MG63 (cell line): Measurements from ENCODE around the gene CHD9. TPM values are rescaled to one million over a fixed set of nuclear protein-coding genes. Genes with fewer than 3 reads are reported as not detected.
"Not testable (repeated sequence)": the region's sequence is repeated elsewhere in the genome, so short reads cannot be mapped to it uniquely, and the experiment has no call there.

ENCODE experiments used
- DNase-seq: peaks from one replicate; pipeline ENCODE4 v3.0.0-alpha.2; 2020
- H3K27me3 ChIP-seq: fragments of 250-450 bp; sonication (Bioruptor Pico); 2 replicates; pipeline ENCODE4 v1.5.1; 2020; ENCODE audit warnings: mild to moderate bottlenecking, moderate library complexity
- H3K36me3 ChIP-seq: fragments of 250-450 bp; sonication (Bioruptor Pico); 2 replicates; pipeline ENCODE4 v1.5.1; 2020; ENCODE audit warnings: mild to moderate bottlenecking, moderate library complexity
- H3K4me3 ChIP-seq: fragments of 250-450 bp; sonication (Bioruptor Pico); 2 replicates; pipeline ENCODE4 v1.5.1; 2020; ENCODE audit warnings: mild to moderate bottlenecking, moderate library complexity
- H3K9me3 ChIP-seq: fragments of 250-450 bp; sonication (Bioruptor Pico); 2 replicates; pipeline ENCODE4 v1.5.1; 2020; ENCODE audit warnings: mild to moderate bottlenecking, moderate library complexity
- total RNA-seq: library from RNA; depleted of rRNA; stranded (reverse); fragments of >200 nt; shearing (Covaris generic); gene quantifications from 2 replicates; pipeline ENCODE4 v1.2.3, GENCODE V29; 2014; ENCODE audit warnings: low replicate concordance

CHD9 gene
- total RNA-seq, 1 experiment from 2014 or later, result 51.1 TPM

DNA sequence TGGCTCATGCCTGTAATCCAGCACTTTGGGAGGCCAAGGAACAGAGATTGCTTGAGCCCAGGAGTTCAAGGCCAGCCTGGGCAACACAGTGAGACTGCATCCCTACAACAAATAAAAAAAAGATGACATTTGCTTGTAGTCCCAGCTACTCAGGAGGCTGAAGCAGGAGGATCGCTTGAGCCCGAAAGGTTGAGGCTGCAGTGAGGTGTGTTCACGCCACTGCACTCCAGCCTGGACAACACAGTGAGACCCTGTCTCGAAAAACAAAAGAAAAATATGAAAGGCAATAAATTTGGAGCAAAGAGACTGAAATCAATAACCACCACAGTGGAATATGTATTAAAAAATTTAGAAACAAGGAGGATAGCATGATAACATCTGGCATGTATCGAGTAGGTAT, 235.7 kb downstream of the CHD9 start:
- no peaks in the 10 kb centered on the region for H3K9me3 ChIP-seq
- H3K27me3 ChIP-seq, result no peaks in the 10 kb centered on the region
- H3K4me3 ChIP-seq, result no peak overlapping the region
- peaks cover 86% of the 10 kb centered on the region for H3K36me3 ChIP-seq
- DNase-seq, result no peak

DNA sequence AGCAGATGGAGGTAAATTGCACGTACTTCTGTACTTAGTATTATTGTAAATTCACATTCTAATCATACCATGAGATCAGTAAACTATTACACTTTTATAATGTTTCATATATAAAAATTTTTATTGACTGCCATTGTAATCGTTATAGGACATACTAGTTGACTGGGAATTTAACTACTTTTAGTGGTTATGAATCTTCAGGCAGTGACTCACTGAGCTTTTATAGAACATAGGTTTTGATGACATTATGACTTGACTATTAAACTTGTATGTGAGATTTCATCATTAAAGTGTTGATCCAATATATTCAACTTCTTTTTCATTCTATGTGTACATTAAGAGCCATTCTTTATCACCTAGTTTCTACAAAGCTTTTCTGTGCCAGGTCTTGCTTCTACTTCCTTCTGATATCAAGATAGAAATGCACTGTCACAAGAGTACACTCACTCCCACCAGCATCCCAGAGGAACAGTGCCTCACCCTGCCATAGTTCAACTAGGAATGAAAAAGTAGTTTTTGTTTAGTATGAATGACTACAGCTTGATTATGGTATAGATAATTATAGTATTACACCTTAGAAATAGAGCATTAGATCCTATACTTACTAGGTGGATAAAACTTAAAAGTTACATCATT, 237.1 kb downstream of the CHD9 start:
- Histone ChIP-seq H3K36me3 (peaks cover 80% of the 10 kb centered on the region), H3K4me3 (no peak overlapping the region), H3K9me3 (no peaks in the 10 kb centered on the region), H3K27me3 (no peaks in the 10 kb centered on the region)
- no peak for DNase-seq

DNA sequence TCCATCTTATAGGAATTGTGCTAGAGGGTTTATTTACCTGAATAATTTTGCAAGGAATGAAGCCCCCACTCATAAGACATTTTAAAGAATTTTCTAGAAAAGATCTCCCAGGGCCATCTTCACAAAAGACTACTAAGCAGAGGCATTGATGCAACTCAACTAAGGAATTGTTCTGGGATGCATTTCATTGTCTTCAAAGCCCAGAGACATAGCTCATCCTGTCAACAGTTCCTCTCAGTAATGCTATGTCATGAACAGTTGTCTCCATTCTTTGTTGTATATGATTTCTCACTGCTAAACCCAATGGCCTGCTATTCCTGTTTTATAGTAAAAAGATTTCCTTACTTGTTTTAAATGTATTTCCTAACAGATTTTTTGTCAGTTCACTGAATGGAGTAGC, 242.7 kb downstream of the CHD9 start:
- no peak for DNase-seq
- Histone ChIP-seq H3K4me3 (no peak overlapping the region), H3K9me3 (no peaks in the 10 kb centered on the region), H3K36me3 (peaks cover 64% of the 10 kb centered on the region), H3K27me3 (no peaks in the 10 kb centered on the region)

DNA sequence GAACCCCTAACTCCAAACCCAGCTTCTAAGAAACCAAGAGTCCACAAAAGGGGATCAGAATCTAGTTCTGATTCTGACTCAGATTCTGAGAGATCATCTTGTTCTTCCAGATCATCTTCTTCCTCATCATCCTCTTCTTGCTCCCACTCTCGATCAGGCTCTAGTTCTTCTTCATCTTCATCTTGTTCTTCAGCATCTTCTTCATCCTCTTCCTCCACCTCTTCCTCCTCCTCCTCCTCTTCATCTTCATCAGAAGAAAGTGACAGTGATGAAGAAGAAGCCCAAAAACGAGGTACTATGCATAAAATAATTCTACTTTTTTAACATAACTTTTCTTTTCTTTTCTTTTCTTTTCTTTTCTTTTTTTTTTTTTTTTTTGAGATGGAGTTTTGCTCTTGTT, 249.5 kb downstream of the CHD9 start:
- no peaks in the 10 kb centered on the region for H3K27me3 ChIP-seq
- peaks cover 63% of the 10 kb centered on the region for H3K36me3 ChIP-seq
- DNase-seq, result no peak

DNA sequence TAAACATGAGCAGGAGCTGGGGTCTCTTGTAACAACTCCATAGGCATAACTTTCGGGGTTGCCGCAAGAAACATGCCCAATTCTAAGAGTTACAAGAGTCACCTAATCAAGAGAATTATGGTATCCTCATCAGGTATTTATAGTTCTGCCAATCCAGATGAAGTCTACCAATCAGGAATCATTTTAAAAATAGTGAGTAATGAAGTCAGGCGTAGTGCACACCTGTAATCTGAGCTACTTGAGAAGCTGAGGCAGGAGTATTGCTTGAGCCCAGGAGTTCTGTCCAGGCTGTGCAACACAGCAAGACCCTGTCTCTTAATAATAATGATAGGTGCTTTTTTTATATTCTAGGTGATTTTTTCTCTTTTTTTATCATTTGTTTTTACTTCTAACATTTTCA, 251.0 kb downstream of the CHD9 start:
- Histone ChIP-seq H3K36me3 (peaks cover 61% of the 10 kb centered on the region), H3K27me3 (no peaks in the 10 kb centered on the region), H3K4me3 (no peak overlapping the region), H3K9me3 (no peaks in the 10 kb centered on the region)
- no peak for DNase-seq

More for the DNA sequence above, 249.5 kb downstream of the CHD9 start:
- H3K4me3 ChIP-seq, result no peak overlapping the region
- H3K9me3 ChIP-seq, result no peaks in the 10 kb centered on the region

DNA sequence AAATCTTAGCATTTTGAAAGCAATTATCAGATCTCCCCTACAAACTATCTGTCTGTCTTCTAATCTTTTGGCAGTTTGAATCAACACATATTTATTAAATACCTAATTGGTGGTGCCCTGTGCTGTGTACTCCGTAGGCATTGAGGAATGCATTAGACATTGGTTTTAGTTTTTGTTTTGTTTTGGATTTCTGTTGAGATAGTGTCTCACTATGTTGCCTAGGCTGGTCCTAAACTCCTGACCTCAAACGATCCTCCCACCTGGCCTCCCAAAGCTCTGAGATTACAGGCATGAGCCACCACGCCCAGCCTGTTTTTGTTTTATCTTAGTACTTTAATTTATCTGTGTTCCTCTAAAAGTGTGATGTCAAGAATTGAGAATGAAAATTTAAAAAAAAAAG, 254.7 kb downstream of the CHD9 start:
- no peak for DNase-seq
- Histone ChIP-seq H3K9me3 (no peaks in the 10 kb centered on the region), H3K27me3 (no peaks in the 10 kb centered on the region), H3K36me3 (peaks cover 60% of the 10 kb centered on the region), H3K4me3 (no peak overlapping the region)

DNA sequence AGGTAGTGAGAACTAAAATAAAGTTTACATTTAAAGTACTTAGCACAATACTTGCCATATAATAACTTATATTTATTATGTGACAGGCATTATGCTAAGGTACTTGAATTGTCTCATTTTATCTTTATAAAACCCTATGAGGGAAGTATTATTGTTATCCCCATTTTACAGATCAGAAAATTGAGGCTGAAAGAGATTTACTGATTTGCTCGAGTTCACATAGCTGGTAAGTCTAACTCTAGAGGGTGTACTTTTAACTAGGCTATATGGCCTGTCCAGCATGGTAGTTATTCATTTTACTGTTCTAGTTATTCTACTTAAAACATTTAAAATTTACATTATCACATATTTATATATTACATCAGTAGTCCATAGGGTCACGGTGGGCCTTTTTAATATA, 266.2 kb downstream of the CHD9 start:
- Histone ChIP-seq H3K9me3 (no peaks in the 10 kb centered on the region), H3K36me3 (peaks cover 68% of the 10 kb centered on the region), H3K27me3 (no peaks in the 10 kb centered on the region), H3K4me3 (no peak overlapping the region)
- DNase-seq, result no peak

DNA sequence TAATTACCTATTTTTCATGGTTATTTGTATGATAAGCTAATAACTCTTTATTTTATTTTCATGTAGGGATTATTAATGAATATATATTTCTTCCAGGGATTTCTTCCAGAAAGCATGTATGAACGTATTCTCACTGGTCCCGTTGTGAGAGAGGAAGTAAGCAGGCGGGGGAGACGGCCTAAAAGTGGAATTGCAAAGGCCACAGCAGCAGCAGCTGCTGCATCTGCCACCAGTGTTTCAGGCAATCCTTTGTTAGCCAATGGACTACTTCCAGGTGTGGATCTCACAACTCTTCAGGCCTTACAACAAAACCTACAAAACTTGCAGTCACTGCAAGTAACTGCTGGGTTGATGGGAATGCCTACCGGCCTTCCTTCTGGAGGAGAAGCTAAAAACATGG, 269.1 kb downstream of the CHD9 start:
- H3K9me3 ChIP-seq, result no peaks in the 10 kb centered on the region
- no peak overlapping the region for H3K4me3 ChIP-seq
- H3K27me3 ChIP-seq, result no peaks in the 10 kb centered on the region
- peaks cover 51% of the 10 kb centered on the region for H3K36me3 ChIP-seq
- no peak for DNase-seq

DNA sequence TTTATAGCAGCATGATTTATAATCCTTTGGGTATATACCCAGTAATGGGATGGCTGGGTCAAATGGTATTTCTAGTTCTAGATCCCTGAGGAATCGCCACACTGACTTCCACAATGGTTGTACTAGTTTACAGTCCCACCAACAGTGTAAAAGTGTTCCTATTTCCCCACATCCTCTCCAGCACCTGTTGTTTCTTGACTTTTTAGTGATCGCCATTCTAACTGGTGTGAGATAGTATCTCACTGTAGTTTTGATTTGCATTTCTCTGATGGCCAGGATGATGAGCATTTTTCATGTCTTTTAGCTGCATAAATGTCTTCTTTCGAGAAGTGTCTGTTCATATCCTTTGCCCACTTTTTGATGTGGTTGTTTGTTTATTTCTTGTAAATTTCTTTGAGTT, 276.2 kb downstream of the CHD9 start:
- H3K4me3 ChIP-seq, DNase-seq, H3K36me3 ChIP-seq, H3K9me3 ChIP-seq, H3K27me3 ChIP-seq: not testable (repeated sequence)

DNA sequence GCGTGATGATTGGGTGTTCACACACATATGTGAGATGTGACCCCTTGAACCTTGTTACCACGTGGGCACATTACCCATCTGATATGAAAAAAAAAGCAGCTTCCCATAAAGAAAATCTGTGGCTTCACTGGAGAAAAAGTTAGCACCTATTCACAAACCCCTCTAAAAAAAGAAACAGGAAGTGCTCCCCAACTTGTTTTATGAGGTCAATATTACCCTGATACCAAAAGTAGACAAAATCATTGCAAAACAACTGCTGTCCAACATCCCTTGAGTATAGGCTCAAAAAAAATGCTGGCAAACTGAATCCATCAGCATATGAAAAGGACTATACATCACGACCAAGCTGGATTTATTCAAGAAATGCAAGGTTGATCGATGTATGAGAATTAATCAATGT, 279.8 kb downstream of the CHD9 start:
- H3K9me3 ChIP-seq, result peaks cover 6% of the 10 kb centered on the region; the same call in 1 of the 2 replicates
- H3K4me3 ChIP-seq, result no peak overlapping the region
- no peaks in the 10 kb centered on the region; the same call in 1 of the 2 replicates for H3K27me3 ChIP-seq
- no peak for DNase-seq
- no peaks in the 10 kb centered on the region for H3K36me3 ChIP-seq

DNA sequence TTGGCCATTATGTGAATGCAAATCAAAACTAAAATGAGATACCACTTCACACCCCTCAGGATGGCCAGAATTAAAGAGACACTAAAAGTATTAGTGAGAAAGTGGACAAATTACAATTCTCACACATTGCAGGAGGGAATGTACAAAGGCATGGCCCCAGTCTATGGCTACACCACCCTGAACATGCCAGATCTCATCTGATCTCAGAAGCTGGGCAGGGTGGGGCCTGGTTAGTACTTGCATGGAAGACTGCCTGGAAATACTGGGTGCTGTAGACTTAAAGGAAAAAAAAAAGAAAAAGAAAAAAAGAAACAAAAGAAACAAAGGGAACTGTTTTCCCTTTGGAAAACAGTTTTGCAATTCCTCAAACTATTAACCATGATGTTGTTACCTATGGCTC, 282.5 kb downstream of the CHD9 start:
- no peak overlapping the region for H3K4me3 ChIP-seq
- DNase-seq, result no peak
- no peaks in the 10 kb centered on the region for H3K36me3 ChIP-seq
- H3K9me3 ChIP-seq, result no peaks in the 10 kb centered on the region
- H3K27me3 ChIP-seq, result peaks cover 18% of the 10 kb centered on the region

DNA sequence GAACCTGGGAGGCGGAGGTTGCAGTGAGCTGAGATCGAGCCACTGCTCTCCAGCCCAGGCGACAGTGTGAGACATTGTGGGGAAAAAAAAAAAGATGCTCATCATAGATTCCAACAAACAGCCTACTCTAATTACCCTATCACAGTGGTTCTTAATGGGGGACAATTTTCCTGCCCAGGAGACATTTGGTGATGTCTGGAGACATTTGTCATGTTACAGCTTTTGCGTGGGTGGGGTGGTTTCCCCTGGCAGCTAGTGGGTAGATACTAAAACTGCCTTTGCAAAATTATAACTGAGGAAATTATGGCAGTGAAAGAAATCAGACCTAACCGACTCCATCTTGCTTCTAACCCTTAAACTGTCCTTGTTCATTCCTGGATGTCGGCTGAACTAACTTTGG, 287.0 kb downstream of the CHD9 start:
- no peak overlapping the region for H3K4me3 ChIP-seq
- no peaks in the 10 kb centered on the region for H3K36me3 ChIP-seq
- H3K9me3 ChIP-seq, result peaks cover 5% of the 10 kb centered on the region; the same call in 1 of the 2 replicates
- DNase-seq, result no peak
- H3K27me3 ChIP-seq, result peaks cover 18% of the 10 kb centered on the region

DNA sequence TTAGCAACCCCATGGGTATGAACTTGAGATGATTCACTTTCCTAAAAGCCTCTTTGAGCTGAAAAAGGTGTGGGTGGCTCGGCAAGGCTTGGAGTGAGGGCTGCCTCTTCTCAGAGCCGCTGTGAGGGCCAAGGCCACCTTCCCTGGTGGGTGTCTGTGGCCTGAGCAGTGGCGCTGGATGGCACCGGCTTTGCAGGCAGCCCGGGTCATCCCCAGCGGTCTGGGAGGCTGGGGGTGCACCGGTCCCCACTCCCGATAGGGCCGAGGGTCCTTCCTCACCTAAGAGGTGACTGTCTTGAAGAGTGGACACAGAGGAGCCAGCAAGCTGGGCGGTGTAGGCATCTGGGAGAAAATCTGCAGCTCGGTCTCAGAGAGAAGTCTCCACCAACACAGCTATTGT, 300.3 kb downstream of the CHD9 start:
- Histone ChIP-seq H3K9me3 (no peaks in the 10 kb centered on the region), H3K36me3 (no peaks in the 10 kb centered on the region), H3K4me3 (no peak overlapping the region), H3K27me3 (peaks cover 10% of the 10 kb centered on the region)
- DNase-seq, result no peak

DNA sequence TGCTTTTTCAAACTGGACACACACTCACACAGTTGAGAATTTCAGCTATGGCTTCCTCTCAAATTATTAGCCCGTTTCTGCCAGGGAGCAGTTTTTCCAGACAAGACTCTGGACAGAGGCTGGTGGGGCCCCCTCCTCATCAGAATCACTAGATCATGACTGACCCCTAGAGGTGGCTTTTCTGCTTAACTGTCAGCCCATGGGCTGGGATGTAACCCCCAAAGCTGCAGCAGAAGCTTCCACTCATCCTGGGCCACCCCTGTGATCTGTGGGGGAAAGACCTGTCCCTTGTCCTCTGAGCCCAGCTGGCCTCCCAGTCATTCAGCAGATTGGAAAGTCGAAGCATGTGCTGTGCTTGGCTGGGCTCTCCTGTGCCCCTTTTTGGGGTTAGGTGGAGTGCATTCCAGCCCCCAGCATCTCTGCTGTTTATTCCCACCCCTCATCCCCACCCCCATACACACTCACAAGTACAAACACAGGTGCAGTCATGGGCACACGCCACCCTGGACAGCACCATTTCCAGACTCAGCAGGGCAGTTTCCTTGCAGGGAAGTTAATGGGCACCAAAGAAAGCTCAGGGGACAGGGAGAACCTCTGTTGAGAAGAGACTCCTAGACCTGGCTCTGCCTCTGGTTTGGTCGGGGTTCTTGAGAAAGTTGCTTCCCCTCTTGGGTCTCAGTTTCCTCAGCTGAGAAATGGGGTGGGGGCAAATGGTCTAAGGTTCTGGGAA, 301.9 kb downstream of the CHD9 start:
- Histone ChIP-seq H3K36me3 (no peaks in the 10 kb centered on the region), H3K27me3 (peaks cover 10% of the 10 kb centered on the region)
- DNase-seq, result no peak

DNA sequence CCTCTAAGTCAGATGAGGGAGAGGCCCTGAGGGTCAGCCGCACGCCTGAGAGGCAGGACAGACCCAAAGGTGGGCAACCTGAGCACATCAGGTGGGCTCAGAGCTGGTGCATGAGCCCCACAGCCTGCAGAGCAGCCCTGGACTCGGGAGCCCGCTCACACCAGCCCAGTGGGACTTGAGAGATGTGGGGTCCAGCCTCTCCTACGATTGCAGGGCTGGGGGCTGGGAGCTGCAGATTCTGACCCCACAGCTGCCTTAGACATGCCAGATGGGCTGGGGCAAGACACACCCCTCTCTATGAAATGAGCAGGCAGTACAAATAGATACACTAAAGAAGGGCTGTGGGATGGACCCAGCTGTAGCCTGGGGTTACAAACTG, 302.4 kb downstream of the CHD9 start:
- Histone ChIP-seq H3K4me3 (no peak overlapping the region), H3K36me3 (no peaks in the 10 kb centered on the region), H3K27me3 (peaks cover 10% of the 10 kb centered on the region), H3K9me3 (no peaks in the 10 kb centered on the region)
- DNase-seq, result no peak

More for the DNA sequence above, 301.9 kb downstream of the CHD9 start:
- H3K9me3 ChIP-seq, result no peaks in the 10 kb centered on the region
- no peak overlapping the region for H3K4me3 ChIP-seq

DNA sequence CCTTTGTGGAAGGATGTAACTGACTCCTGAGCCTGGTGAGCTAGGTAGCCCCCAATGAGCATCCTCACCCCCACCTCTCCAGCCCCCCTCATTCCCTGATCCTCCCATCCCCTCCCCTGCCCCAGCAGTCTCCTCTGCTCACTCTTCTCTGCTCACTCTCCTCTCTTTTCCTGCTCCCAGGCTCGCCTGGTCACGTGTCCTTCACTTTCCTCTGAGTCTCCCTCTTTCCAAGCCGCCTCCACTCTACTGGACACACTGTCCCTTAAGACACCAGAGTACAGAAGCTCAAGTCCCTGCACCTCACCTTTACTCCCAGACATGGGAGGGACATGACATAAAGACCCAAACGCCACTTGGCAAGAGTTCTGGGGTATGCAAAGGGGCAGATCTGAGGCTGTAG, 303.2 kb downstream of the CHD9 start:
- DNase-seq, result no peak
- Histone ChIP-seq H3K4me3 (no peak overlapping the region), H3K9me3 (no peaks in the 10 kb centered on the region), H3K27me3 (peaks cover 10% of the 10 kb centered on the region), H3K36me3 (no peaks in the 10 kb centered on the region)

DNA sequence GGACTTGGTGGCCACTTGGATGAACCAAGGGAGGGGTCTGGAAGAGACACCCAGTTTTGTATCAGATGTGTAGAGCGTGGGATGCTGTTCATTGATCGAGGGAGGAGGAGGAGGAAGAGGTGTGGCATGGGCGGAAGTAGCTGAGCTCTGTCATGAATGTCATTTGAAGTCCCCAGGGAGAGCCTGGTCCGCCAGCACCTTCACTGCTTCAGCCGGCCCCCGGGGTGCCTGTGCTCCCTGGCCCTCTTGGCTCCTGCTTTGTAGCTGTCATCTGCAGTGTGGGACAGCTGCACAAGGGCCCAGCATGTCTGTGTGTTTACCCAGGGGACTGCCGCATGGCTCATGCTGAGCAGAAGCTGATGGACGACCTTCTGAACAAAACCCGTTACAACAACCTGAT, 304.1 kb downstream of the CHD9 start:
- DNase-seq, result no peak
- Histone ChIP-seq H3K4me3 (no peak overlapping the region), H3K36me3 (no peaks in the 10 kb centered on the region), H3K9me3 (no peaks in the 10 kb centered on the region), H3K27me3 (peaks cover 7% of the 10 kb centered on the region; the same call in 1 of the 2 replicates)

DNA sequence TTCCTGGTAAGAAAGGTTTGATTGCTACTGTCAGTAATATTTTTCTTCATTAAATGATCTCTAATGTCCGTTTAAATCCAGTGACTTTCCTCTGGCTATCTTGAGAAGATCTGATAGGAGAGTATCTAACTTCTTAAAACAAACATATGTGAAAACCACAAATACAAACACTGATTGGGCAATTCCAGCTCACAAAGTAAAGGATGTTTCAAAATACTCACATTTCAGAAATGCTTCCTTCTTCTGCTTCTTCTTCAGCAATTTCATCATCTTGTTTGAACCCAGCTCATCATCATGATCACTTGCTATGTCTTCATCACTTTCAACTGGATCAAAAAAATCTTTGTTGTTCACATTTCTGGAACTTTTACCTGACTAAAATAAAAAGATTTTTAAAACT, 315.1 kb downstream of the CHD9 start:
- Histone ChIP-seq H3K36me3 (no peaks in the 10 kb centered on the region), H3K9me3 (no peaks in the 10 kb centered on the region), H3K27me3 (peaks cover 65% of the 10 kb centered on the region), H3K4me3 (no peak overlapping the region)
- DNase-seq, result no peak
